Prostate gland (tissue), 2 donors: ENCODE data around the gene FRMPD4. TPM values are rescaled to one million over a fixed set of nuclear protein-coding genes. Genes with fewer than 3 reads are reported as not detected.

Experiments used
- DNase-seq: peaks from one replicate; pipeline ENCODE4 v3.0.0-alpha.2; 2019; ENCODE audit warnings: low spot score
- H3K27ac ChIP-seq, 2 donors: fragments of 200-600 bp; sonication (generic); 2 replicates each; pipeline ENCODE4 v1.5.1; 2017 to 2019
- H3K27me3 ChIP-seq: fragments of 200-600 bp; sonication (generic); replicated peaks from 2 replicates; pipeline ENCODE4 v1.5.1; 2019; ENCODE audit not compliant: insufficient read depth
- H3K36me3 ChIP-seq, 2 donors: fragments of 200-600 bp; sonication (generic); 1 replicate in 1 of 2; 2 replicates in 1 of 2; pipeline versions ENCODE4 v1.5.1 to v1.8.1; 2017 to 2019
- H3K4me1 ChIP-seq: fragments of 200-600 bp; sonication (generic); replicated peaks from 2 replicates; pipeline ENCODE4 v1.5.1; 2019
- H3K4me3 ChIP-seq, 2 donors: fragments of 200-600 bp; sonication (generic); 2 replicates each; pipeline ENCODE4 v1.5.1; 2017 to 2019
- H3K9me3 ChIP-seq: fragments of 200-600 bp; sonication (generic); 2 replicates; pipeline ENCODE4 v1.5.1; 2017
- CTCF ChIP-seq, 4 experiments: fragments of 200-600 bp in 2 of 4; fragments of 450-650 bp in 2 of 4; sonication (generic) in 2 of 4; IDR thresholded peaks; 1 replicate in 3 of 4; 2 replicates in 1 of 4; pipeline ENCODE4 v1.5.1; 2016 to 2019; ENCODE audit warnings: antibody characterized with exemption in 4 of 4, mild to moderate bottlenecking in 2 of 4, moderate library complexity in 2 of 4
- POLR2A ChIP-seq: fragments of 450-650 bp; IDR thresholded peaks from one replicate; pipeline ENCODE4 v1.6.1; 2016; ENCODE audit warnings: antibody characterized with exemption, mild to moderate bottlenecking
- POLR2AphosphoS5 ChIP-seq: sonication (generic); formaldehyde crosslinking; IDR thresholded peaks from one replicate; pipeline ENCODE4 v1.6.1; 2017; ENCODE audit warnings: antibody characterized with exemption
- WGBS: methylation state at CpG from one replicate; pipeline ENCODE4 v1.1.5; 2018; 5-methylcytosine and 5-hydroxymethylcytosine counted together
- intact Hi-C: fragments of 100-400 bp; cut with DNase I; formaldehyde crosslinking; loops from one replicate; pipeline ENCODE4 v1.14.2; 2022
- total RNA-seq, 2 donors: library from RNA; depleted of rRNA; stranded (reverse); fragments of >200 nt; gene quantifications; one replicate each; pipeline ENCODE4 v1.1.0, GENCODE V29; 2016

Gene FRMPD4
- total RNA-seq = 1 to 10 TPM in 1 of 2 donors, under 1 TPM in 1; 0.09 to 1.2 TPM

- TF ChIP-seq POLR2AphosphoS5 (no peak), POLR2A (no peak), CTCF (IDR thresholded peaks at IDR 0.05) (no peak)
- H3K9me3 ChIP-seq = no peaks in the 10 kb centered on the region
- H3K36me3 ChIP-seq = no peaks in the 10 kb centered on the region
- H3K4me1 ChIP-seq = no peaks in the 10 kb centered on the region
- DNase-seq = no peak
- intact Hi-C loops = no loop called here
- peak within 1 kb of the TSS; percentile 14 to 27 for H3K4me3 ChIP-seq
- H3K27me3 ChIP-seq = no peaks in the 10 kb centered on the region
- WGBS = 7% methylated on average over 18 of the region's 80 CpGs
- H3K27ac ChIP-seq = no peak within 1 kb of the TSS
These were observed at the start of gene FRMPD4 for GRCh38 chrX:12138361-12139313. Gene FRMPD4, plus strand, starts transcription at chrX:12138473. Its CDS starts 499 bp downstream, at chrX:12138972.

GRCh38 chrX:12089740-12090139 lies 48.5 kb upstream of the FRMPD4 start:
- Histone ChIP-seq H3K36me3 (no peaks in the 10 kb centered on the region), H3K27ac (no peak overlapping the region), H3K27me3 (no peaks in the 10 kb centered on the region), H3K9me3 (no peaks in the 10 kb centered on the region), H3K4me3 (no peak overlapping the region), H3K4me1 (no peaks in the 10 kb centered on the region)
- intact Hi-C loops = no loop called here
- DNase-seq = no peak
- TF ChIP-seq POLR2AphosphoS5 (no peak), POLR2A (no peak), CTCF (IDR thresholded peaks at IDR 0.05) (no peak)
- WGBS = 86% methylated on average over 1 of the region's 1 CpG

- Histone ChIP-seq H3K27ac (no peak overlapping the region), H3K4me1 (no peaks in the 10 kb centered on the region), H3K27me3 (no peaks in the 10 kb centered on the region), H3K4me3 (no peak overlapping the region), H3K9me3 (no peaks in the 10 kb centered on the region), H3K36me3 (no peaks in the 10 kb centered on the region)
- WGBS = 80% methylated on average over 2 of the region's 2 CpGs
- DNase-seq = no peak
- TF ChIP-seq CTCF (IDR thresholded peaks at IDR 0.05) (no peak), POLR2A (no peak), POLR2AphosphoS5 (no peak)
- intact Hi-C loops = no loop called here
These were observed 25.0 kb upstream of the FRMPD4 start for GRCh38 chrX:12113321-12113720.

GRCh38 chrX:12115377-12115776 lies 22.9 kb upstream of the FRMPD4 start:
- Histone ChIP-seq H3K4me1 (no peaks in the 10 kb centered on the region), H3K27me3 (no peaks in the 10 kb centered on the region), H3K27ac (no peak overlapping the region), H3K4me3 (no peak overlapping the region), H3K36me3 (no peaks in the 10 kb centered on the region), H3K9me3 (no peaks in the 10 kb centered on the region)
- no peak for DNase-seq
- 55% methylated on average over 2 of the region's 2 CpGs for WGBS
- TF ChIP-seq POLR2A (no peak), POLR2AphosphoS5 (no peak), CTCF (IDR thresholded peaks at IDR 0.05) (no peak)
- intact Hi-C loops = no loop called here

- DNase-seq = no peak
- no peak overlapping the region for H3K27ac ChIP-seq
- 96% methylated on average over 3 of the region's 3 CpGs for WGBS
- H3K4me3 ChIP-seq = no peak overlapping the region
- no peaks in the 10 kb centered on the region for H3K9me3 ChIP-seq
- H3K36me3 ChIP-seq = no peaks in the 10 kb centered on the region
- H3K4me1 ChIP-seq = no peaks in the 10 kb centered on the region
- intact Hi-C loops = no loop called here
- H3K27me3 ChIP-seq = no peaks in the 10 kb centered on the region
- TF ChIP-seq CTCF (IDR thresholded peaks at IDR 0.05) (no peak), POLR2A (no peak), POLR2AphosphoS5 (no peak)
These were observed 20.1 kb upstream of the FRMPD4 start for GRCh38 chrX:12118134-12118533.
